ENCODE measurements around the gene FEM1A. TPM values are rescaled to one million over a fixed set of nuclear protein-coding genes. Genes with fewer than 3 reads are reported as not detected.

The FEM1A gene
- total and polyA plus RNA-seq, 4 donors, result 0.25 to 15.1 (median 7.4) TPM

DNA sequence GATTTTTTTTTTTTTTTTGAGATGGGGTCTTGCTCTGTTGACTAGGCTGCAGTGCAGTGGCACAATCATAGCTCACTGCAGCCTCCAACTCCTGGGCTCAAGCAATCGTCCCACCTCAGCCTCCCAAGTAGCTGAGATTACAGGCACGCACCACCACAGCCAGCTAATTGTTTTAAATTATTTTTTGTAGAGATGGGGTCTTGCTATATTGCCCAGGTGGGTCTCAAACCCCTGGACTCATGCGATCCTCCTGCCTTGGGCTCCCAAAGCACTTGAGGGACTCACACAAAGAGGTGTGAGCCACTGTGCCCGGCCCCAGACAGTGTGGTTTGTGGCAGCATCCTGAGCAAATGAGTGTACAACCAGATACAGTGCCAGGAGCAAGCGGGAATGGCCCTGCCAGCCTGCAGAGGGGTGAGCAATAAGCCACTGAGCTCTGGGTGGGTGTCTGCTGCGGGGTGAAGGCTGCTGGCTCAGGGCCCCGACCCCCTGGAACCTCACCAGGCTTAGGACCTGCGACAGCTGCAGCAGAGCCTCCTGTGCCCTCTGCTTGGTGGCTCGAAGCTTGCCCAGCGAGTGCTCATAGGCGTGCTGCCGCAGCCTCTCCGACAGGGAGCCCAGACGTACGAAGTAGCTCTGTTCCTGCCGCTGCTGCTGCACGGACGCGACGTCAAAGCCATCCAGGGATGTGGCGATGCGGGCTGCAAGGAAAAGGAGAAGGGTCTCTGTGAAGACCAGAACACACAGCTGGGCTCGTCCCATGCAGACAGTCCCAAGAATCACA lies 55.8 kb downstream of the FEM1A start:
- Histone ChIP-seq H3K4me3 (ENCODE audit: low read depth in 1 of 3, low read length in 3 of 3) (no peak overlapping the region), H3K4me1 (ENCODE audit: control insufficient read depth in 4 of 4, insufficient read depth in 4 of 4, low read length in 3 of 4) (peaks cover 0 to 15% (median 8%) of the 10 kb centered on the region in 4 donors), H3K9ac (ENCODE audit: low read depth in 1 of 2, low read length in 2 of 2) (no peak overlapping the region), H3K27ac (ENCODE audit: low read depth in 1 of 2, low read length in 2 of 2) (no peak overlapping the region), H3K9me3 (ENCODE audit: control insufficient read depth in 4 of 4, low read length in 3 of 4) (no peaks in the 10 kb centered on the region), H3K27me3 (ENCODE audit: control insufficient read depth in 4 of 4, insufficient read depth in 4 of 4, low read length in 3 of 4) (no peaks in the 10 kb centered on the region), H3K36me3 (ENCODE audit: control insufficient read depth in 4 of 4, insufficient read depth in 3 of 4, low read depth in 1 of 4, low read length in 3 of 4) (peaks cover 6 to 15% (median 8%) of the 10 kb centered on the region in 4 donors)
- WGBS, result 98% methylated on average over 23 of the region's 23 CpGs
- TF ChIP-seq TAF1 (conservative IDR thresholded peaks at IDR 0.05), result no peak
- TF ChIP-seq GABPA (IDR thresholded peaks at IDR 0.05 in 1 of 2, conservative IDR thresholded peaks at IDR 0.05 in 1 of 2), result no peak
- no peak for TF ChIP-seq RXRA (IDR thresholded peaks at IDR 0.05)
- DNase-seq (ENCODE audit: low spot score), result no peak

DNA sequence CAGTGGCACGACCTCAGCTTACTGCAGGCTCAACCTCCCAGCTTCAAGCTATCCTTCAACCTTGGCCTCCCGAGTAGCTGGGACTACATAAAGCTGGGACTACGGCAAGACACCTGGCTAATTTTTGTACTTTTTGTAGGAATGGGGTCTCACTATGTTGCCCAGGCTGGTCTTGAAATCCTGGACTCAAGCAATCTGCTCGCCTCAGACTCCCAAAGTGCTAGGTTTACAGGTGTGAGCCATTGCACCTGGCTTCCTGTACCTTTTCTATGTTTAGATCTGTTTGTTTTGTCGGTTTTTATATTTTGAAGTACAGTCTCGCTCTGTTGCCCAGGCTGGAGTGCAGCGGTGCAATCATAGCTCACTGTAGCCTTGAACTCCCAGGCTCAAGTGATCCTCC lies 57.5 kb downstream of the FEM1A start:
- Histone ChIP-seq H3K4me3 (ENCODE audit: low read depth in 1 of 3, low read length in 3 of 3) (no peak overlapping the region), H3K27me3 (ENCODE audit: control insufficient read depth in 4 of 4, insufficient read depth in 4 of 4, low read length in 3 of 4) (no peaks in the 10 kb centered on the region), H3K9me3 (ENCODE audit: control insufficient read depth in 4 of 4, low read length in 3 of 4) (no peaks in the 10 kb centered on the region), H3K27ac (ENCODE audit: low read depth in 1 of 2, low read length in 2 of 2) (no peak overlapping the region), H3K36me3 (ENCODE audit: control insufficient read depth in 4 of 4, insufficient read depth in 3 of 4, low read depth in 1 of 4, low read length in 3 of 4) (peaks cover 6 to 18% (median 10%) of the 10 kb centered on the region in 4 donors), H3K4me1 (ENCODE audit: control insufficient read depth in 4 of 4, insufficient read depth in 4 of 4, low read length in 3 of 4) (peaks cover 0 to 11% (median 8%) of the 10 kb centered on the region in 4 donors), H3K9ac (ENCODE audit: low read depth in 1 of 2, low read length in 2 of 2) (no peak overlapping the region)
- TF ChIP-seq JUND (IDR thresholded peaks at IDR 0.05) (no peak), SP1 (IDR thresholded peaks at IDR 0.05) (no peak), HNF4A (conservative IDR thresholded peaks at IDR 0.05) (no peak), FOXA2 (IDR thresholded peaks at IDR 0.05) (no peak), YY1 (IDR thresholded peaks at IDR 0.05) (no peak), NR2F2 (IDR thresholded peaks at IDR 0.05) (no peak), GABPA (IDR thresholded peaks at IDR 0.05 in 1 of 2, conservative IDR thresholded peaks at IDR 0.05 in 1 of 2) (no peak), RAD21 (IDR thresholded peaks at IDR 0.05) (no peak), FOXA1 (IDR thresholded peaks at IDR 0.05) (no peak)
- TF ChIP-seq, protein P1, sequence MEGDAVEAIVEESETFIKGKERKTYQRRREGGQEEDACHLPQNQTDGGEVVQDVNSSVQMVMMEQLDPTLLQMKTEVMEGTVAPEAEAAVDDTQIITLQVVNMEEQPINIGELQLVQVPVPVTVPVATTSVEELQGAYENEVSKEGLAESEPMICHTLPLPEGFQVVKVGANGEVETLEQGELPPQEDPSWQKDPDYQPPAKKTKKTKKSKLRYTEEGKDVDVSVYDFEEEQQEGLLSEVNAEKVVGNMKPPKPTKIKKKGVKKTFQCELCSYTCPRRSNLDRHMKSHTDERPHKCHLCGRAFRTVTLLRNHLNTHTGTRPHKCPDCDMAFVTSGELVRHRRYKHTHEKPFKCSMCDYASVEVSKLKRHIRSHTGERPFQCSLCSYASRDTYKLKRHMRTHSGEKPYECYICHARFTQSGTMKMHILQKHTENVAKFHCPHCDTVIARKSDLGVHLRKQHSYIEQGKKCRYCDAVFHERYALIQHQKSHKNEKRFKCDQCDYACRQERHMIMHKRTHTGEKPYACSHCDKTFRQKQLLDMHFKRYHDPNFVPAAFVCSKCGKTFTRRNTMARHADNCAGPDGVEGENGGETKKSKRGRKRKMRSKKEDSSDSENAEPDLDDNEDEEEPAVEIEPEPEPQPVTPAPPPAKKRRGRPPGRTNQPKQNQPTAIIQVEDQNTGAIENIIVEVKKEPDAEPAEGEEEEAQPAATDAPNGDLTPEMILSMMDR (IDR thresholded peaks at IDR 0.05; ENCODE audit: low read depth, low read length, missing input control), result no peak
- TF ChIP-seq, protein P2, sequence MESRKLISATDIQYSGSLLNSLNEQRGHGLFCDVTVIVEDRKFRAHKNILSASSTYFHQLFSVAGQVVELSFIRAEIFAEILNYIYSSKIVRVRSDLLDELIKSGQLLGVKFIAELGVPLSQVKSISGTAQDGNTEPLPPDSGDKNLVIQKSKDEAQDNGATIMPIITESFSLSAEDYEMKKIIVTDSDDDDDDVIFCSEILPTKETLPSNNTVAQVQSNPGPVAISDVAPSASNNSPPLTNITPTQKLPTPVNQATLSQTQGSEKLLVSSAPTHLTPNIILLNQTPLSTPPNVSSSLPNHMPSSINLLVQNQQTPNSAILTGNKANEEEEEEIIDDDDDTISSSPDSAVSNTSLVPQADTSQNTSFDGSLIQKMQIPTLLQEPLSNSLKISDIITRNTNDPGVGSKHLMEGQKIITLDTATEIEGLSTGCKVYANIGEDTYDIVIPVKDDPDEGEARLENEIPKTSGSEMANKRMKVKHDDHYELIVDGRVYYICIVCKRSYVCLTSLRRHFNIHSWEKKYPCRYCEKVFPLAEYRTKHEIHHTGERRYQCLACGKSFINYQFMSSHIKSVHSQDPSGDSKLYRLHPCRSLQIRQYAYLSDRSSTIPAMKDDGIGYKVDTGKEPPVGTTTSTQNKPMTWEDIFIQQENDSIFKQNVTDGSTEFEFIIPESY (IDR thresholded peaks at IDR 0.05), result no peak
- TF ChIP-seq, protein P3, sequence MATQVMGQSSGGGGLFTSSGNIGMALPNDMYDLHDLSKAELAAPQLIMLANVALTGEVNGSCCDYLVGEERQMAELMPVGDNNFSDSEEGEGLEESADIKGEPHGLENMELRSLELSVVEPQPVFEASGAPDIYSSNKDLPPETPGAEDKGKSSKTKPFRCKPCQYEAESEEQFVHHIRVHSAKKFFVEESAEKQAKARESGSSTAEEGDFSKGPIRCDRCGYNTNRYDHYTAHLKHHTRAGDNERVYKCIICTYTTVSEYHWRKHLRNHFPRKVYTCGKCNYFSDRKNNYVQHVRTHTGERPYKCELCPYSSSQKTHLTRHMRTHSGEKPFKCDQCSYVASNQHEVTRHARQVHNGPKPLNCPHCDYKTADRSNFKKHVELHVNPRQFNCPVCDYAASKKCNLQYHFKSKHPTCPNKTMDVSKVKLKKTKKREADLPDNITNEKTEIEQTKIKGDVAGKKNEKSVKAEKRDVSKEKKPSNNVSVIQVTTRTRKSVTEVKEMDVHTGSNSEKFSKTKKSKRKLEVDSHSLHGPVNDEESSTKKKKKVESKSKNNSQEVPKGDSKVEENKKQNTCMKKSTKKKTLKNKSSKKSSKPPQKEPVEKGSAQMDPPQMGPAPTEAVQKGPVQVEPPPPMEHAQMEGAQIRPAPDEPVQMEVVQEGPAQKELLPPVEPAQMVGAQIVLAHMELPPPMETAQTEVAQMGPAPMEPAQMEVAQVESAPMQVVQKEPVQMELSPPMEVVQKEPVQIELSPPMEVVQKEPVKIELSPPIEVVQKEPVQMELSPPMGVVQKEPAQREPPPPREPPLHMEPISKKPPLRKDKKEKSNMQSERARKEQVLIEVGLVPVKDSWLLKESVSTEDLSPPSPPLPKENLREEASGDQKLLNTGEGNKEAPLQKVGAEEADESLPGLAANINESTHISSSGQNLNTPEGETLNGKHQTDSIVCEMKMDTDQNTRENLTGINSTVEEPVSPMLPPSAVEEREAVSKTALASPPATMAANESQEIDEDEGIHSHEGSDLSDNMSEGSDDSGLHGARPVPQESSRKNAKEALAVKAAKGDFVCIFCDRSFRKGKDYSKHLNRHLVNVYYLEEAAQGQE (IDR thresholded peaks at IDR 0.05), result no peak
- WGBS, result 96% methylated on average over 7 of the region's 7 CpGs
- DNase-seq (ENCODE audit: low spot score), result no peak

Small RNAs within 50 kb of the gene (small RNA-seq; reads per million reads assigned to genes)
- not detected for gene MIR7-3

Other genes with a start within 250 kb of the FEM1A start
- gene SEMA6B, start 232.1 kb upstream of the FEM1A start, total RNA-seq, result 1 to 10 TPM; 2.8 to 3.1 TPM
- gene SEMA6B, start 232.1 kb upstream of the FEM1A start, polyA plus RNA-seq, result 1 to 10 TPM in 1 of 2 donors, under 1 TPM in 1; 0.58 to 3.2 TPM
- gene TNFAIP8L1, start 152.2 kb upstream of the FEM1A start, total RNA-seq, result 10 to 100 TPM; 15.6 to 29.0 TPM
- gene TNFAIP8L1, start 152.2 kb upstream of the FEM1A start, polyA plus RNA-seq, result 10 to 100 TPM; 19.1 to 21.2 TPM
- gene MYDGF, start 121.4 kb upstream of the FEM1A start, total RNA-seq, result 10 to 100 TPM; 85.1 to 88.9 TPM
- 100 to 1,000 TPM; 198 to 222 TPM for gene MYDGF, start 121.4 kb upstream of the FEM1A start, polyA plus RNA-seq
- gene DPP9, start 67.9 kb upstream of the FEM1A start, total RNA-seq, result 10 to 100 TPM; 27.3 to 74.5 TPM
- 10 to 100 TPM; 20.5 to 53.4 TPM for gene DPP9, start 67.9 kb upstream of the FEM1A start, polyA plus RNA-seq
- 1 to 10 TPM; 2.1 to 4.6 TPM for gene TICAM1, start 40.0 kb downstream of the FEM1A start, total RNA-seq
- 1 to 10 TPM; 6.3 to 8.6 TPM for gene TICAM1, start 40.0 kb downstream of the FEM1A start, polyA plus RNA-seq
- 10 to 100 TPM; 22.3 to 30.2 TPM for gene PLIN3, start 75.9 kb downstream of the FEM1A start, total RNA-seq
- 10 to 100 TPM; 16.9 to 19.2 TPM for gene PLIN3, start 75.9 kb downstream of the FEM1A start, polyA plus RNA-seq
- gene ARRDC5, start 111.2 kb downstream of the FEM1A start, total RNA-seq, result under 1 TPM; 0.05 to 0.25 TPM
- gene ARRDC5, start 111.2 kb downstream of the FEM1A start, polyA plus RNA-seq, result not detected
- 10 to 100 TPM in 1 of 2 donors, under 1 TPM in 1; 0.25 to 57.4 TPM for gene UHRF1, start 117.8 kb downstream of the FEM1A start, total RNA-seq
- 1 to 10 TPM in 1 of 2 donors, under 1 TPM in 1; 0.06 to 1.2 TPM for gene UHRF1, start 117.8 kb downstream of the FEM1A start, polyA plus RNA-seq
- gene KDM4B, start 177.4 kb downstream of the FEM1A start, total RNA-seq, result 10 to 100 TPM; 14.1 to 19.7 TPM
- 10 to 100 TPM in 1 of 2 donors, 1 to 10 TPM in 1; 3.2 to 11.6 TPM for gene KDM4B, start 177.4 kb downstream of the FEM1A start, polyA plus RNA-seq